CMK (cell line): ENCODE results near the gene L3MBTL3.

ENCODE experiments used
- DNase-seq: peaks from one replicate; pipeline ENCODE4 v3.0.0-alpha.2; 2010; ENCODE audit warnings: low read depth

The L3MBTL3 gene

DNA sequence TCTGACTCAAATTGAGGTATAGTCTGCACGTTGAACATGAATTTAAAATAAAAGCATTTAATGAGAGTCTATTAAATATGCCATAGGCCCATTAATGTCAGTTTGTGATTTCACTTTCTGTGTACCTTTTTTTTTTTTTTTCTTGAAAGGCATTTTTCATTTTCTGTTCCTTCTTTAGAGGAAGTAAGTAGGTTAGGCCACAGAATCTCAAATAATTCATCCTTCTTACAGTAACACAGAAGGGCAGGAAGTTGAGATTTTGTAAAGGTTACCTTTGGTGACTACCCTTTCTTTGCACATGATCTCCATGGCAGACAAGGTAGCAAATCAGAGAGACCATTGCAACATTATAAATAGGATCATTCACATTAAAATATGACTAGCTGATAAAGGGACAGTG lies 9.6 kb downstream of the L3MBTL3 start:
- DNase-seq, result no peak

DNA sequence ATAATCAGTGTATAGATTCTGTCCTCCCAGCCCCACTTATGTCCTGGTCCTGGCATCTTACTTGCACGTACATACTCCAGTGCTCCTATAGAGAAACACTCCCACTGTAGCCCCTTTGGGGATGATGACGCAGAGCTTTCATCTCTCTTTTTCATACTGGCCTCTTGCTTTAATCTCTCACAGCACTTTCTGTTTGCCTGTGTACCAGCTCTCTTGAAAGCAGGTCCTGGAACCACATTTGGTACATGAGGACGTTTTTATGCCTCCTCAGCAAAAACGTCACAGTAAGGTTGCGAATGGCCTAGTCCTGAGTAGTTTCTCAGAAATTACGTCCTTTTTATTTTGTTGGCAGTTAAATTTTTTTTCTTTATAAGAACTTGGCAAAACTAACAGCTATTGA lies 10.8 kb downstream of the L3MBTL3 start:
- no peak for DNase-seq

DNA sequence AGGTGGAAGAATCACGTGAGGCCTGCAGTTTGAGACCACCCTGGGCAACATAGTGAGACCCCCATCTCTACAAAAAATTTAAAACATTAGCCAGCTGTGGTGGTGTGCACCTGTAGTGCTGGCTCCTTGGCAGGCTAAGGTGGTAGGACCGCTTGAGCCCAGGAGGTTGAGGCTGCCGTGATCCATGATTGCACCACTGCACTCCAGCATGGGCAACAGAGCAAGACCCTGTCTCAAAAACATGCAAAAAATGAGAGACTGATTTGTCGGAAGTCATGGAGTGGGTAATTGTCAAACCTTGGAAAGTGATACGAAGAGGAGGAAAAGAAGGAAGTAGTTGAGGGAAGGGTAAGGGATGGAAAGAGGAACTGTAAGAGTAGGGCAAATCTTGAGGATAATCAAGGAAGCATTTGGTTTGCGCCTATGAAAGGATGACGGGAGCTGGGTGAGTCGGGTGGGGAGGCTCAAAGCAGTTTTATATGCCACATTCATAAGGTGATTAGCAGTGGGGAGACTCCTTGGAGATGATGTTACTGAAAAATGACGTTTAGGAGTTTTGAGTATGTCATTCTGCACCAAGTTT lies 14.5 kb downstream of the L3MBTL3 start:
- no peak for DNase-seq

DNA sequence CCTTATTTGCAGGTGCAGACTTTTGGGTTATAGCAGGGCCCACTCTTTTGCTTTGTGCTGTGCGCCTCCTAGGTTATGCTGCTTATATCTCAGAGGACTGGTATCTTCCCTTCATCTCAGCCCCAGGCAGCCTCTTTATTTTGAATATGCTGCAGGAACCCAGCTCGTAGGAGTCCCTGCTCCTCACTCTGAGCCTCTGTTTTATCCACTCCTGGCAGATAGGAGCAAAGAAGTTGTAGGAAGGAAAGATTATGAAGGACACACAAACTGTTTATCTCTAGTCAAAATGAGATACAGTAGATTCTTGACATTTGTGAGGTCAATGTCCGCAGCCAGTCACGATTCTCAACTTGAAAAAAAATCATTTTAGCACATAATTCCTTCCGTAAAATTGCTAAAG lies 15.6 kb downstream of the L3MBTL3 start:
- no peak for DNase-seq

DNA sequence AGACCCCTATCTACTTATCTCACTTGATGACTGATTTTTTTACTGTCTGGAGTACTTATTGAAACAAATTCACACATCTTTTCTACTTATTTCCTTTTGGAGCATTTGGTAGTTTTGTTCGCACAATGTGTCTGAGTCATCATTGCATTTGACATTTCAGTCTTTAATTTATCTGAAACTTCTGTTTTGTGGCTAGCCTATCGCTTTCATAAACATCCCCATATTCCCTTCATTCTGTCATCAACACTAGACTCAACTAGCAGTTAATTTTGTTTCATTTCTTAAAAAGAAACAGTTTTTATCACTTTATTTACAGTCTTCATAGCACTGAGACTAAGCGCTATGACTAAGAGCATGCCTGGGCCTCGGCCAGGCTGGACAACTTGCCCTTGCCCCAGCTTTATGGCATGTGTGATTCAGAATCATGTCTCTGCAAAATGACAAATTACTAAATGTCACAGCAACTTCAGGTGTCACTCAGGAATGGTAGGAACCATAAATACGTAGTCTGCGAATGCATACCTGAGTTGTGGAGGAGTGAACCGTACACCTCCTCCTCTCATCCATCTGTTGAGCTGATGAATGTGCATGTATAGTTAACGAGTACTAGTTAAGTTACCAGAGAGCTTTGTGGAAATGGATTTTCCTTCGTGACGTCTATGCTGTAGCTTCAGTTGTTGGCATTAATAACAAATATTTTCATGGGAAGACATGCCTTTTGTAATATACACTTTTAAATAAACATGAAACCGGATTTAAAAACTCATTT lies 16.2 kb downstream of the L3MBTL3 start:
- DNase-seq, result no peak

DNA sequence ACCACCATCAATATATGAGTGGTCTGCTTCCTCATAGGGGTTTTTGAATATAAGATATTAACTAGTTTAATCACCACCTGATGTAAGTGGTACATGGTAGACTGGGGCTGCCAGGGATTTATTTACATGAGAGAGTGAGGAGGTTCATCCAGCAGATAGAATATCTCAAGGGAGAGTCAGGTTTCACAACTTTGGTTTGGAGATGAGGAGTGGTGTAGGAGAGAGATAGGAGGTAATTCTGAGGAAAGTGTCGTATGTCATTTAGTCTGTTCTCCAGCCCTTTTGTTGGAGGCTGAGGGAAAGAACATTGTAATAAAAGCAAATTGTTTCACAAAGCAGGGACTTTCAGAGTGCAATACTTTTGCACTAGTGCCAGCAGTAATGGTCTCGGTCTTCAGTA lies 16.8 kb downstream of the L3MBTL3 start:
- no peak for DNase-seq

DNA sequence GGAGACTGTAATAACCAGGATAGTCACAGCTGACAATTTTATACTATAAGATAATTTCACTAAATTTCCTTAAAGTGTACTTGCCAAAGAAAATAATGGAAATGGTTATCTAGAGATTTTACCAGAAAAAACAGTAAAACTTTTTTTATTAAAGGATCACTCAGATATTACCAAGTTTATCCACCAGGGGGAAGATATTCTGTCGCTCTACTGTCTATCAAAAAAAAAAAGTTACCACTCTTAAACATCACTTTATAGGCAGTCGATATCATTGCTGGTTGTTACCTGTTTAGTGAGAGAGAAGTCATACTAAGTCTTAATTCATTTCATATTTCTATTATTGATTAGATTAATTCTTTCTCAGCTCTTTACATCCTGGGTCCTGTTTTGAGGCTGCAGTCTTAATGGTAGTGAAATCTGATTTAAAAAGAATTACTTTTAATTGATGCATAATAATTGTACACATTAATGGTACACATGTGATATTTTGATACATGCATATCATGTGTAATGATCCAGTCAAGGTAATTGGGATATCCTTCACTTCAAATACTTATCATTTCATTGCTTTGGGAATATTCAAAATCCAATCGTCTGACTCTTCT lies 18.9 kb downstream of the L3MBTL3 start:
- DNase-seq, result no peak

DNA sequence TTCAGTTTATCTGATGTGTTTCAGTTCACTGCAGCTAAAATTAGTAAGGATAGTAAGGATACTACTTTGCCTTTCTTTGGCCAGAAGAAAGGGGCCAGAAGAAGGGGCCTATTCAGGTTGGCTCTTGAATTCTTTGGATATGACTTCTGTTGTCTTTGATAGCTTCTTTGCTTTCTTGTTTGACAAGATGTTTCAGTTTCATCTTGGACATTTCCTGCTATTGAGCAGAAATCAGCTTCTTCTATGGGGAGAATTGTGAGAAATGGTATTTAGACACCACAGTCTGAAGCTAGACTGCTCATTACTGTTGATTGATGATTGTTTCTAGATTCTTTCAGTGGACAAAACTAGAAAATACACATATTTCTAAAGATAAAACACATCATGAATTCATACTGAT lies 23.2 kb downstream of the L3MBTL3 start:
- DNase-seq, result no peak

DNA sequence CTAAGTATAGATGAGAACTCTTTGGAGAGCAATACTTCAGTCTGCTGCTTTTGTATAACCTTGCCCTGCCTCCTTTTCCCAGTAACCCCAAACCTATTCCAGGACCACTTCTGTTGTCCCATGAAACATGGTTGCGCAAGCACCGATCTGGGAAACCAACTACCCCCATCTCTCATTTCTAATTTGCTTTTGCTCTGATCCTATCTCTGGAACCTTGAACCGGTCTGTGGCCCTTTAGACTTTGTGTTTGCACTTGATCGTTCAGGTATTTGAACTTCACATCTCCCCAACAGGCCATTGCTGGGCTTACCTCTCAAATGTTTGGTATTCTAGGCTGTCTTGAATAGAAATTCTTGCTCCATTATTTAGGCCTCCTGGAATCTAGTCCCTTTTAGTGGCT lies 25.0 kb downstream of the L3MBTL3 start:
- DNase-seq, result no peak

DNA sequence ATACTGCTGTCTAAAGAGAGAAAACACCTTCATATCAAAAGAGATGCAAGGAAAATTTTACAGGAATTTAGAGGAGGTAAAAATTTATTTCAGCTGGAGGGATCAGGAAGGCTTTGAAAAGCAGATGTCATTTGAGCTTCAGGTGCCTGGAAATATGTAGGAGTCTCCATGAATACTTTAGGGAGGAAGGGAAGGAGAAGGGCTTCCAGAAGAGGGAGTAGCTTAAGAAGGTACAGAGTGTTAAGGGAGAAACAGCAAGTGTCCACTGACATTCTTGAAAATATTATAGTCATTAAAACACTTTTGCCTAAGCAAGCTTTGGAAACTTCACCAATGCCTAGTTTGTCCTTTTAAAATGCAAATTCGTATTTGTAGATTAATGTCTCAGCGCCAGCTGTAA lies 27.2 kb downstream of the L3MBTL3 start:
- no peak for DNase-seq

DNA sequence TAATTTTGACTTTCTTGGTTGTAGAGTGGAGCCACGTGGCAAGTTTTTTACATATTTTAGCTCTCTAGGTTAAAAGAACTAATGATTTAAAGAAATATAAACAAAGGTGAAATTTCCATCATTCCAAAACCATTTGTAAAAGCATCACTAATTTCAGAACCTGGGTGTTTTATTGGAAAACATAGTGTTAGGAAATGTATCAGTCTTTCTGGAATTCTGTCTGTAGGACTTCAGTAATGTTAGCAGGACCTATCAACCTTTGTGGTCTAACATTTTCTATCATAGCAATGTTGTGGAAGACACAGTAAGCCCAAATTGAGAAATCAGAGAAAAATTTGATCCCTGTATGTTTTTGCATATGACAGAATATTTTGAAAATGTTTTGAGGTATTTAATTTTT lies 28.3 kb downstream of the L3MBTL3 start:
- DNase-seq, result no peak

DNA sequence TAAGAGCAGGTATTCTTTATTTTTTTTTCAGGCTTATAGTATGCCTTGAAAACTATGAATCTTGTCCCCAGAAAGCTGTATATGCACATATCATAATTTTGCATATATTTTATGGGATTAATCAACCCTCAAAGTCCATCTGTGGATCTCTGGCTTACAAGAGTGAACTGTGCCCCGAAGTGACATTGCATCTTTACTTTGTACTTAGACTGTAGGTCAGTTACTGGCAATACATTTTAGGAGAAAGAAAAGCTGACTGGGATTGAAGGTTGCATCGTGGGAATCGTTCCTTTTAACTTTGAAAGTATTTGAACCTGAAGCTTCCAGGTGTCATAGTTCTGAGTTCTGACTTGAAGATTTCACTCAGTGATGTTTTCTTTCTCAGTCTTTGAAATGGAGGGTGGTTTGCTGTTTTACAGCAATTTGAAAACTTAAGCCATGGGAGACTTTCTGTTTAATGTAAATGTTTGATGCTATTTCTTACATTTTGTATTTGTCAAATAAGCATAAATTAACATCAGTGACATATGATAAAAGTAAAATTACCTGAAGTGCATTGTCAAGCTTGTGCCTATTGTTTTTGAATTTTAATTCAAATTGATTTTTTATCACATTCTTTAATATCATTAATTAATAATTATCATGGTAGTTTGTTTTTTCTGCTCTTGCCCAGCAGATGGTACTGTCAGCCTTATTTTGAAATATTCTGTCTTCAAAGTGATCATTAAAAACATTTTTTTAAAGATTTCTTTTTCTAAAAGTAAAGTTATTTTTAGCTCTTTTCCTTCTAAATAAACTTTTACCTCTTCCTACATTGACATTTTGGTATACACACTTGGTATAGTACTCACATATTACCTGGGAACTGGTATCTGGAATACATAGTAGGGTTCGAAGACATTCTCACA lies 29.0 kb downstream of the L3MBTL3 start:
- no peak for DNase-seq

DNA sequence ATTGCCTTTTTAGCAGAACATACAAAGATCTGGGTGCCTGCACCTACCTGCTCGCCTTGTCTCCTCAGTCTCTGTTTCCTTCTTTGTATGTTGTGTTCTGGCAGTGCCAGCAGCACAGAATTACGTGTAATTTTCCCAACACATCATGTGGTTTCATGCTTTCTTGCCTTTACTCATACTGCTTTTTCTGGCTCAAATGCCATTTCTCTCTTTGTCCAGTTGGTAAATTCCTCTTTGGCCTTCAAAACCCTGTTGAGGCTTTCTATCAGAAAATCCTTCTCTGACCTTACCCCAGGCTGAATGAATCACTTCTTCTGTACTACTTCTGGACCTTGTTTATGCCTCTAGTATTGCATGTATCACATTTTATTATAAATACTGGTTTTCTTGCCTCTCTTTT lies 31.8 kb downstream of the L3MBTL3 start:
- no peak for DNase-seq

DNA sequence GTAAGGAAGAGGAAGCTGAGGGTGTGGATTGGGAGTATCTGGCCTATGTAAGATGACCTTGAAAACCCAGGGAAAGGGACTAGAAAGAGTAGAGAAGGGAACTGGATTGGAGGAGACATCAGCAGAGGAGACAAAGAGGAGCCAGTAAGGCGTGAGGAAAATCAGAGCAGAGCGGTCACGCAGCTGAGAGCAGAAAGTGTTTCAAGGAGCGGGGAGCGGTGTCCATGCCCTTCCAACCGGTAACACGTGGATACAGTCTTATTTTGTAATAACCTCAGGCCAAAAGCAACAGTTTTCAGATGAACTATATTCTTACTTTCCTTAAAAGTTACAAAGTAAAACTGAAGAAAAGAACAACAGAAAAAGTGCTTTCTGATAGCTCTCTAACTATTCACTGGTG lies 36.3 kb downstream of the L3MBTL3 start:
- no peak for DNase-seq

DNA sequence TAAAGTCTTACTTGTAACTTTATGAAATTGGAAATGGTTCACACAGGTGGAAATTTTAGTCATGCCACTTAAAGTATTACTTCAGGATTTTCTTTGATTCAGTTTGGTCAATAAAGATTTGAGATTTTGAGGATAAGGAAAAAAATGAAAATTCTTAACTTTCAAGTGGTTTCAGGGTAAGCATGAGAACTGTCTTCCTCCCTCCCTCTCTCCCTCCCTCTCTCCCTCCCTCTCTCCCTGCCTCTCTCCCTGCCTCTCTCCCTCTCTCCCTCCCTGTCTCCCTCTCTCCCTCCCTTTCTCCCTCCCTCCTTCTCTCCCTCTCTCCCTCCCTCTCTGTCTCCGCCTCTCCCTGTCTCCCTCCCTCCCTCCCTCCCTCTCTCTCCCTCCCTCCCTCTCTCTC lies 36.9 kb downstream of the L3MBTL3 start:
- DNase-seq, result no peak

DNA sequence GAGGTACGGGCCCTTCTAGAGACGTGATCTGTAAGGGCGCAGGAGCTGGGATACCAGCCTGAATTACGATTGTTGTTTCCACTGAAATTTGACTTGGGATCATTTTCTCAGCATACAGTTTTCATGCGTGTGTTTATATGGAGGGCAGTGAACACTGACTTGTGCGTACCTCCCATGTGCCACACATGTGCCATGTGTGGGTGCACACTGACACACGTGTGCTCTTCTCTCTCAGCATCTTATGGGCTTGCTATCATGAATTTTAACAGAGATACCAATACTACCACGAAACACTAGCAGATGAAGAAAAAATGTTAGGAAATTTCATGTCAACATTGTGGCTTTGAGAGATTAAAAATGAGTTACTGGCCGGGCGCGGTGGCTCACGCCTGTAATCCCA lies 39.1 kb downstream of the L3MBTL3 start:
- DNase-seq, result no peak

DNA sequence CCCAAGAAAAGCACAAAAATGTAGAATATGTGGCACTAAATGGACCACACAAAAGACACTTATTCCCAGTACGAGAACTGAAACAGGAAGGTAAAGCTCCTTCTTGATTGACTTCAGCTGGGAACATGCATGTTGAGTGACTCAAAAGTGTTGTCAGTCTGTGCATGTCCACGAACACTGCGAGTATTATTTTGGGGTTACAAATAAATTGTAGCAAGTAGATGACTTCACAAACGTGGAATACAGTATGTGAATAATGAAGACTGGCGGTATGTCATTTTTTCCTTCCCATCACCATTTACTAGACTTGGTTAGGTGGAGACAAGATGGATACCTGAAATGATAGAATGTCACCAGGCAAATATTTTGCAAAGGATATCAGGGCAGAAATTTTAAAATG lies 45.4 kb downstream of the L3MBTL3 start:
- DNase-seq, result no peak

DNA sequence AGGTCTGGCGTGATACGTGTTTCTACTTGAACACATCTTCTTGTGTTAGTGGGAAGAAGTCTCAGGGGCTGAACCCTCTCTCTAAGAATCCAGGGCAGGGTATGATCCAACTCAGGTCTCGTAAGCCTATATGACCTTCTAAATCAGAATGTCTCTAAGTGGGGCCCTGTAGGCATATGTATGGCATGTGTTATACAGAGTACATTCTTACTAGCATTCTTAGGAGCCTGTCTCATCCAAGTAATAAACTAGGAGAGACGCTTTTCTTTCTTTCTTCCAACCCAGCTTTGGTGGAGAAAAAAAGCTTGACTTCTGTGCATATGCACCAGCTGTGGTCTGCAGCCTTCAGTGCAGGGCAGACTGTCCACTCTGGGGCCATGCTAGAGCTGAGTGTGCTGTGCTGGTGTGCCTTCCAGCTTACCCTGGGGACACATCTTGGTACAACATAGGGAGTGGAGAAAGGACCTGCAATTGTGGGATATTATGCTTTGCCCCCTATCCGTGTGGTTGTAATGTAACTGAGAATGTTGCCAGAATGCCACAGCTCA lies 47.3 kb downstream of the L3MBTL3 start:
- no peak for DNase-seq

DNA sequence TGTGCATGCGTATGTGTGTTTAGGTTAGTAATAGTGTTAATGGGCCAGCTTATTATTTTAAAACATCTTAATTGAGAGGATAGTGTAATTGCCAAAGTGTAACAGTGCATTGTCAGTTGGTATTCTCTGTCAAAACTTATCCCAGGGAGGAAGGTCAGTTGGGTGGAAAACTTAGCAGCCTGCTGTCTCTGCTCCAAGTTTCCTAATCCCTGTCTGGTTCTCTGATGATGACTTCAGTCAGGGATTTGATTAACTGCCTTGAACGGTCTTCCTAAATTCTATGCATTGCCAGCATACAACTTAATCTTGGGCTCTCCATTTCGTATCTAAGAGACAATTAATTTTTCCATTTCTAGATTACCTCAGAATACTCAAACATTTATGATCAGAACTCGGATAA lies 51.1 kb downstream of the L3MBTL3 start:
- DNase-seq, result no peak

DNA sequence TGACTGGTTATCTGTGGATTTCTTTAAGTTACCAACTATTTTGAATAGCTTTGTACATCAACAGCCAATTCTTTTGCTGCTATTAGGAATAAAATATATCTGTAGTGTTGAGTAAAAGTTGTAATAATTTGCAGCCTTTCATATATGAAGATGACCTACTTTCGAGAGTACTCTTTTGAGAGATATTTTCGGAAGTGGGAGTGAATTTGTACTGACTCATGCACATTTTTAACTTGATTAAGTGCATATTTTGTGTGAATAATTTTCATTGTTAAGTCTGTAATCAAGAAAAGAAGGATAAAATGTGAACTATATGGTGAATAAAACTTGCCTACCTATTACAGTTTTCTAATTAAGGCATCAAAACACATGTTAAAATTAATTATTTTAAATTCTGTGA lies 51.9 kb downstream of the L3MBTL3 start:
- DNase-seq, result no peak

DNA sequence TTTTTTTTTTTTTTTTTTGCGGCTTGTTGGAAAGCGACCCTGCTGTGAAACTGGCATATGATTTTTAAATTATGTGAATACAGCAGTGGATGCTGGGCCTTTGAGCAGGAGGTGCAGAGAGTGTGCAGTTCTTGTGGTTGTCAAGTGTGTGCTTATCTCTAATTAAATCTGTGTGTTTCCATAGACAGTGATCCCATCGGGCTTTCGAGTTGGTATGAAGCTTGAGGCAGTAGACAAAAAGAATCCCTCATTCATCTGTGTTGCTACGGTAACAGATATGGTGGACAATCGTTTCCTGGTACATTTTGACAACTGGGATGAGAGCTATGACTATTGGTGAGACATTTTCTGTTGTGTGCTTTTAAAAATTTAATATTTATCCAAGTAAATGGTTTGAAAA lies 52.4 kb downstream of the L3MBTL3 start:
- no peak for DNase-seq

DNA sequence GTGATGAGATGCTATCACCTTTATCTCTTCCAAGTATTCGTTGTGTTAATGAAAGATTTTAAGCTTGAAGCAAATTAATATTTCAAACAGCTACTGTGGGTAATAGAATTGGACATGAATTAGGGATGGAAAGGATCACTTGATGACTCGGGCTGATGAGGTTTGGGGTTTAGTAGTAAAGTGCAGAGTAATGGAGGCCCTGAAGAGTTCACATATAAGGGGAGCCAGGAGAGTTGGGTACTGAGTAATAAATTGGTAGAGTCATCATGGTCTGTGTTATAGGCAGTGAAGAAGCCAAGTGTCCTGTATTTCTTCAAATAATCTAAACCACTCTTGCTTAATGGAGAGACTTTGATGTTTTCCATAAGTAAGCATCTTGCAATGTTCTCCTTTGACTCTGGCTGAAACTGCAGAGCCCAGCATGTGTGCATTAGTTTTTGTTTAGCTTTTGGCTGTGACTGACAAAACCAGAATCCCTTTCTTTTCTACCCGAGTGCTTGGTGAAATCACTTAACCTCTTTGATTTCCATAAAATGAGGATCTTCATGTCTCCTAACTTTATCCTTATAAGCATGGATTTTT lies 57.6 kb downstream of the L3MBTL3 start:
- no peak for DNase-seq
